Endothelial cell of umbilical vein (primary cell): Measurements from ENCODE around the gene SRP19. TPM values are rescaled to one million over a fixed set of nuclear protein-coding genes. Genes with fewer than 3 reads are reported as not detected.

ENCODE experiments used
- BruUV-seq: library from RNA; stranded (reverse); fragments of 400-500 nt; replicated peaks from 2 replicates; lab custom pipeline; 2021; lab: Mats Ljungman, UMichigan
- CTCF ChIA-PET: fragments of 300-600, 350-600 bp; sonication (Branson Sonifier 250); formaldehyde crosslinking; loops from one replicate; lab custom pipeline; 2021; ENCODE audit warnings: antibody characterized with exemption, inconsistent platforms; lab: Charles Lee
- POLR2A ChIA-PET: fragments of 300-600, 350-600 bp; sonication (Branson Sonifier 250); formaldehyde crosslinking; loops from one replicate; lab custom pipeline; 2021; ENCODE audit warnings: antibody characterized with exemption, inconsistent platforms; lab: Charles Lee
- DNase-seq: peaks from one replicate; pipeline ENCODE4 v3.0.0-alpha.2; 2011; ENCODE audit warnings: low read depth, low spot score
- FAIRE-seq: peaks from 2 replicates; lab custom pipeline; 2011; peaks lifted over from hg19 to GRCh38; lab: Jason Lieb, UNC
- H2AFZ ChIP-seq: 2 replicates; pipeline ENCODE4 v1.6.0; 2012; ENCODE audit warnings: low read depth, low read length, control low read depth, inconsistent platforms
- H3K27ac ChIP-seq: 2 replicates; pipeline ENCODE4 v1.5.1; 2011; ENCODE audit warnings: low read depth, mild to moderate bottlenecking, control low read depth, low read length, moderate library complexity; ENCODE audit not compliant: insufficient read depth
- H3K27me3 ChIP-seq, 2 experiments: 2 replicates each; pipeline versions ENCODE4 v1.6.0 to v1.6.1; 2011; ENCODE audit warnings: low read length in 2 of 2, mixed read lengths in 1 of 2; ENCODE audit not compliant: control insufficient read depth in 2 of 2, insufficient read depth in 2 of 2
- H3K36me3 ChIP-seq, 2 experiments: 2 replicates in 1 of 2; 3 replicates in 1 of 2; pipeline ENCODE4 v1.5.1; 2011; ENCODE audit warnings: low read length in 2 of 2, mild to moderate bottlenecking in 1 of 2, moderate library complexity in 1 of 2; ENCODE audit not compliant: control insufficient read depth in 2 of 2, insufficient read depth in 2 of 2; ENCODE audit errors: extremely low read depth in 1 of 2
- H3K4me1 ChIP-seq: 3 replicates; pipeline ENCODE4 v1.5.1; 2011; ENCODE audit warnings: mild to moderate bottlenecking, low read length; ENCODE audit not compliant: control insufficient read depth, insufficient read depth; ENCODE audit errors: extremely low read depth
- H3K4me2 ChIP-seq: 2 replicates; pipeline ENCODE4 v1.6.1; 2011; ENCODE audit warnings: low read length, control low read depth, mixed read lengths; ENCODE audit not compliant: insufficient read depth
- H3K4me3 ChIP-seq, 3 experiments: fragments of 200-600 bp in 1 of 3; sonication (generic), shearing (Covaris generic) in 1 of 3; replicated peaks in 1 of 3; 2 replicates each; pipeline ENCODE4 v1.5.1; 2011 to 2016; ENCODE audit warnings: control low read depth in 3 of 3, low read length in 3 of 3, mild to moderate bottlenecking in 2 of 3, inconsistent platforms in 1 of 3, low read depth in 1 of 3, moderate library complexity in 1 of 3; ENCODE audit not compliant: insufficient read depth in 1 of 3
- H3K79me2 ChIP-seq: 2 replicates; pipeline ENCODE4 v1.6.0; 2012; ENCODE audit warnings: low read length, inconsistent platforms; ENCODE audit not compliant: control insufficient read depth, insufficient read depth
- H3K9ac ChIP-seq: replicated peaks from 2 replicates; pipeline ENCODE3; 2011; ENCODE audit warnings: low read length, control low read depth; ENCODE audit not compliant: insufficient read depth; ENCODE audit errors: extremely low read depth
- H3K9me1 ChIP-seq: replicated peaks from 3 replicates; pipeline ENCODE4 v1.6.0; 2011; ENCODE audit warnings: mild to moderate bottlenecking, low read length; ENCODE audit not compliant: control insufficient read depth, insufficient read depth; ENCODE audit errors: extremely low read depth
- H3K9me3 ChIP-seq: replicated peaks from 2 replicates; pipeline ENCODE4 v1.5.1; 2012; ENCODE audit warnings: low read length, inconsistent platforms; ENCODE audit not compliant: control insufficient read depth, insufficient read depth
- H4K20me1 ChIP-seq: replicated peaks from 2 replicates; pipeline ENCODE3; 2011; ENCODE audit warnings: mild to moderate bottlenecking, low read length; ENCODE audit not compliant: control insufficient read depth, insufficient read depth; ENCODE audit errors: extremely low read depth
- CTCF ChIP-seq, 2 donors: IDR thresholded peaks; 1 replicate in 1 of 2; 2 replicates in 1 of 2; pipeline ENCODE4 v1.5.1; 2011; ENCODE audit warnings: low read length in 2 of 2, mild to moderate bottlenecking in 2 of 2, moderate library complexity in 2 of 2, control low read depth in 1 of 2, inconsistent platforms in 1 of 2, low read depth in 1 of 2; ENCODE audit not compliant: insufficient read depth in 1 of 2; ENCODE audit errors: extremely low read depth in 1 of 2
- EZH2 ChIP-seq: IDR thresholded peaks from 2 replicates; pipeline ENCODE4 v1.6.1; 2012; ENCODE audit warnings: borderline replicate concordance, low read depth, mild to moderate bottlenecking, moderate library complexity, low read length, inconsistent platforms; ENCODE audit not compliant: severe bottlenecking
- FOS ChIP-seq: IDR thresholded peaks from 2 replicates; pipeline ENCODE4 v1.6.1; 2011; ENCODE audit warnings: mild to moderate bottlenecking, low read length, moderate library complexity, borderline replicate concordance; ENCODE audit not compliant: insufficient read depth
- JUN ChIP-seq: IDR thresholded peaks from 2 replicates; pipeline ENCODE4 v1.6.1; 2011; ENCODE audit warnings: borderline replicate concordance, low read depth; ENCODE audit not compliant: insufficient read length, insufficient read depth
- MAX ChIP-seq: IDR thresholded peaks from 2 replicates; pipeline ENCODE4 v1.6.1; 2011; ENCODE audit not compliant: insufficient read depth, insufficient read length
- MYC ChIP-seq: IDR thresholded peaks from one replicate; pipeline ENCODE4 v1.6.1; 2011; ENCODE audit warnings: mild to moderate bottlenecking, low read depth, low read length
- POLR2A ChIP-seq: IDR thresholded peaks from 2 replicates; pipeline ENCODE4 v1.6.1; 2012; ENCODE audit warnings: low read depth, mild to moderate bottlenecking, control low read depth, low read length
- POLR2AphosphoS5 ChIP-seq: IDR thresholded peaks from 2 replicates; pipeline ENCODE4 v1.6.1; 2012; ENCODE audit warnings: low read depth, mild to moderate bottlenecking, control low read depth, low read length, moderate library complexity; ENCODE audit not compliant: insufficient read depth
- dilution Hi-C: fragments of 300-500 bp; cut with MboI; formaldehyde crosslinking; loops from one replicate; pipeline ENCODE4 v1.15.0; 2019; ENCODE audit warnings: low sequenced_read_pairs; ENCODE audit not compliant: extremely low pct_ligation_motif_present
- intact Hi-C: fragments of 100-400 bp; cut with micrococcal nuclease; formaldehyde crosslinking; loops from one replicate; pipeline ENCODE4 v1.10.0; 2022
- polyA plus RNA-seq, 4 experiments: library from polyadenylated mRNA; depleted of rRNA in 3 of 4; stranded (reverse) in 3 of 4; unstranded in 1 of 4; fragments of >200 nt; gene quantifications; 2 replicates each; pipeline versions ENCODE4 v1.2.1 to v1.2.3, GENCODE V29; 2011 to 2012; ENCODE audit warnings: missing spikeins in 1 of 4
- total RNA-seq: library from RNA; stranded (reverse); gene quantifications from 2 replicates; pipeline ENCODE4 v1.2.3, GENCODE V29; 2021

Gene SRP19
- total and polyA plus RNA-seq, 2 donors (not counting 3 experiments of a cell fraction or from before 2014, with no cell fraction given), result 28.6 to 69.4 TPM

- Histone ChIP-seq H3K36me3 (peaks cover 21 to 25% of the 10 kb centered on the region in 2 experiments), H3K9ac (no peak overlapping the region), H4K20me1 (no peaks in the 10 kb centered on the region), H3K9me1 (no peaks in the 10 kb centered on the region), H3K27me3 (no peaks in the 10 kb centered on the region), H3K79me2 (peaks cover 29% of the 10 kb centered on the region), H3K27ac (no peak overlapping the region), H3K4me3 (no peak overlapping the region), H3K9me3 (no peaks in the 10 kb centered on the region), H2AFZ (no peak overlapping the region), H3K4me2 (no peak overlapping the region), H3K4me1 (peaks cover 14% of the 10 kb centered on the region)
- FAIRE-seq (no peak), DNase-seq (no peak)
- no TSS peak for BruUV-seq
- TF ChIP-seq FOS, result no peak
- TF ChIP-seq MAX, result no peak
- TF ChIP-seq POLR2A, result no peak
- TF ChIP-seq EZH2, result no peak
- no peak for TF ChIP-seq CTCF (IDR thresholded peaks at IDR 0.05; ENCODE audit: extremely low read depth in 1 of 2, insufficient read depth in 1 of 2, low read depth in 1 of 2, low read length in 2 of 2)
- TF ChIP-seq POLR2AphosphoS5, result no peak
- TF ChIP-seq MYC, result no peak
- no peak for TF ChIP-seq JUN
- CTCF ChIA-PET, result interaction anchor here (1.7 kb wide), 1 partner anchor 55 kb away, joined by 3 read pairs; the partner anchor contains the start of gene REEP5
- POLR2A ChIA-PET, result no interaction called here
- dilution Hi-C loops, result no loop called here
- intact Hi-C loops, result no loop called here
Observed at GRCh38 chr5:112866739-112867138, 5.7 kb downstream of the SRP19 start.
